ENCODE measurements around the gene TAGLN.

Gene TAGLN

DNA sequence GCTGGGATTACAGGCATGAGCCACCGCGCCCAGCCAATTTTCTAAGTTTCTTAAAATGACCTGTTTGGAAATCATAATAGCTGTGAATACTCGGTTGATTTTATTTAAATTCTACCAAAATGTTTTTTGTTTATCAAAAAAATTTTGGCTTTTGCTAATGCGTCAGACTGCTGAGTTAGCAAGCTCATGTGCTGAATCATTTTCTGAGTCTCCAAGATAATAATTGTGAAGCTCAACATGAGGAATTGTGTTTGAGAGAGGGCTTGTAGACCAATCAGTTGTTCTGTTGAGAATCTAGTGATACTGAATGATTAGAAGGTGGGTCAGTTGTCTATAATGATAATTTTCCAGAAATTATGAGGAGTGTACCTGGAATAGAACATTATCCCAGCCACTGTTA, 49.2 kb downstream of the TAGLN start:
- no peaks in the 10 kb centered on the region for H3K79me1 ChIP-seq (ENCODE audit: low read depth, low read length)
- WGBS, 2 donors (ENCODE audit: extremely low coverage in 2 of 2, insufficient read length in 2 of 2, insufficient replicate concordance in 1 of 2): no CpG with 5 or more reads among the region's 4 CpGs
- H3K14ac ChIP-seq (ENCODE audit: low read length): no peak overlapping the region
- H2AK5ac ChIP-seq (ENCODE audit: low read depth, low read length): no peak overlapping the region
- no peak overlapping the region for H3K27ac ChIP-seq (replicated peaks; ENCODE audit: low read length)
- no peak overlapping the region for H3K4ac ChIP-seq (ENCODE audit: low read length)
- no peak overlapping the region for H2BK15ac ChIP-seq (ENCODE audit: low read length)
- H3K9ac ChIP-seq (ENCODE audit: low read depth, low read length, poor library complexity): no peak overlapping the region
- no peak overlapping the region for H2BK5ac ChIP-seq (ENCODE audit: low read length)
- no peak overlapping the region for H3K4me3 ChIP-seq (ENCODE audit: low read length in 2 of 2)
- no peak for DNase-seq (ENCODE audit: low spot score)
- no peak overlapping the region for H3K4me2 ChIP-seq (ENCODE audit: insufficient read depth, low read length, poor library complexity, severe bottlenecking)
- H3K36me3 ChIP-seq (replicated peaks in 1 of 2; ENCODE audit: control insufficient read depth in 2 of 2, insufficient read depth in 2 of 2, low read length in 2 of 2): peaks cover 20 to 81% of the 10 kb centered on the region in 2 donors
- H4K91ac ChIP-seq (ENCODE audit: low read depth, low read length, poor library complexity): no peak overlapping the region
- H4K8ac ChIP-seq (ENCODE audit: low read depth, low read length): no peak overlapping the region
- H3K18ac ChIP-seq (ENCODE audit: low read length): no peak overlapping the region
- H2BK12ac ChIP-seq (ENCODE audit: low read length): no peak overlapping the region
- H3K27me3 ChIP-seq (ENCODE audit: control insufficient read depth in 3 of 3, insufficient read depth in 3 of 3, low read depth in 1 of 3, low read length in 3 of 3): no peaks in the 10 kb centered on the region
- no peaks in the 10 kb centered on the region for H3K4me1 ChIP-seq (ENCODE audit: control insufficient read depth in 2 of 2, insufficient read depth in 1 of 2, low read depth in 1 of 2, low read length in 2 of 2)
- H3K23ac ChIP-seq (ENCODE audit: low read depth, low read length, poor library complexity): no peak overlapping the region
- no peaks in the 10 kb centered on the region for H3K9me3 ChIP-seq (replicated peaks in 1 of 2; ENCODE audit: control insufficient read depth in 2 of 2, insufficient read depth in 1 of 2, low read depth in 1 of 2, low read length in 2 of 2)
- H2AFZ ChIP-seq (ENCODE audit: low read length): no peak overlapping the region
- no peak overlapping the region for H2BK120ac ChIP-seq (ENCODE audit: low read depth, low read length)

- no peak overlapping the region for H2AFZ ChIP-seq (ENCODE audit: low read length)
- H2BK120ac ChIP-seq (ENCODE audit: low read depth, low read length): no peak overlapping the region
- no CpG with 5 or more reads among the region's 4 CpGs for WGBS, 2 donors (ENCODE audit: extremely low coverage in 2 of 2, insufficient read length in 2 of 2, insufficient replicate concordance in 1 of 2)
- H4K8ac ChIP-seq (ENCODE audit: low read depth, low read length): no peak overlapping the region
- H2BK15ac ChIP-seq (ENCODE audit: low read length): no peak overlapping the region
- H3K27me3 ChIP-seq (ENCODE audit: control insufficient read depth in 3 of 3, insufficient read depth in 3 of 3, low read depth in 1 of 3, low read length in 3 of 3): no peaks in the 10 kb centered on the region
- H3K4ac ChIP-seq (ENCODE audit: low read length): no peak overlapping the region
- DNase-seq (ENCODE audit: low spot score): no peak
- peaks cover 13 to 79% of the 10 kb centered on the region in 2 donors for H3K36me3 ChIP-seq (replicated peaks in 1 of 2; ENCODE audit: control insufficient read depth in 2 of 2, insufficient read depth in 2 of 2, low read length in 2 of 2)
- no peaks in the 10 kb centered on the region for H3K9me3 ChIP-seq (replicated peaks in 1 of 2; ENCODE audit: control insufficient read depth in 2 of 2, insufficient read depth in 1 of 2, low read depth in 1 of 2, low read length in 2 of 2)
- H3K27ac ChIP-seq (replicated peaks; ENCODE audit: low read length): no peak overlapping the region
- no peak overlapping the region for H2BK12ac ChIP-seq (ENCODE audit: low read length)
- no peak overlapping the region for H4K91ac ChIP-seq (ENCODE audit: low read depth, low read length, poor library complexity)
- H3K14ac ChIP-seq (ENCODE audit: low read length): no peak overlapping the region
- H3K9ac ChIP-seq (ENCODE audit: low read depth, low read length, poor library complexity): no peak overlapping the region
- no peak overlapping the region for H3K4me2 ChIP-seq (ENCODE audit: insufficient read depth, low read length, poor library complexity, severe bottlenecking)
- H2AK5ac ChIP-seq (ENCODE audit: low read depth, low read length): no peak overlapping the region
- H3K18ac ChIP-seq (ENCODE audit: low read length): no peak overlapping the region
- H3K4me1 ChIP-seq (ENCODE audit: control insufficient read depth in 2 of 2, insufficient read depth in 1 of 2, low read depth in 1 of 2, low read length in 2 of 2): no peaks in the 10 kb centered on the region
- no peak overlapping the region for H3K23ac ChIP-seq (ENCODE audit: low read depth, low read length, poor library complexity)
- no peak overlapping the region for H2BK5ac ChIP-seq (ENCODE audit: low read length)
- no peaks in the 10 kb centered on the region for H3K79me1 ChIP-seq (ENCODE audit: low read depth, low read length)
- H3K4me3 ChIP-seq (ENCODE audit: low read length in 2 of 2): no peak overlapping the region
Measured at GRCh38 chr11:117249571-117249970, 50.4 kb downstream of the TAGLN start.

- Histone ChIP-seq H4K91ac (ENCODE audit: low read depth, low read length, poor library complexity) (no peak overlapping the region), H3K9me3 (replicated peaks in 1 of 2; ENCODE audit: control insufficient read depth in 2 of 2, insufficient read depth in 1 of 2, low read depth in 1 of 2, low read length in 2 of 2) (no peaks in the 10 kb centered on the region), H3K4me3 (ENCODE audit: low read length in 2 of 2) (no peak overlapping the region), H3K4me2 (ENCODE audit: insufficient read depth, low read length, poor library complexity, severe bottlenecking) (no peak overlapping the region), H3K36me3 (replicated peaks in 1 of 2; ENCODE audit: control insufficient read depth in 2 of 2, insufficient read depth in 2 of 2, low read length in 2 of 2) (peaks cover 7 to 77% of the 10 kb centered on the region in 2 donors), H3K27me3 (ENCODE audit: control insufficient read depth in 3 of 3, insufficient read depth in 3 of 3, low read depth in 1 of 3, low read length in 3 of 3) (no peaks in the 10 kb centered on the region), H3K18ac (ENCODE audit: low read length) (no peak overlapping the region), H3K79me1 (ENCODE audit: low read depth, low read length) (no peaks in the 10 kb centered on the region), H4K8ac (ENCODE audit: low read depth, low read length) (no peak overlapping the region), H3K9ac (ENCODE audit: low read depth, low read length, poor library complexity) (no peak overlapping the region), H3K4me1 (ENCODE audit: control insufficient read depth in 2 of 2, insufficient read depth in 1 of 2, low read depth in 1 of 2, low read length in 2 of 2) (no peaks in the 10 kb centered on the region), H2BK120ac (ENCODE audit: low read depth, low read length) (no peak overlapping the region), H3K27ac (replicated peaks; ENCODE audit: low read length) (no peak overlapping the region), H2BK12ac (ENCODE audit: low read length) (no peak overlapping the region), H2AK5ac (ENCODE audit: low read depth, low read length) (no peak overlapping the region), H3K23ac (ENCODE audit: low read depth, low read length, poor library complexity) (no peak overlapping the region), H2BK15ac (ENCODE audit: low read length) (no peak overlapping the region), H2BK5ac (ENCODE audit: low read length) (no peak overlapping the region), H3K14ac (ENCODE audit: low read length) (no peak overlapping the region), H3K4ac (ENCODE audit: low read length) (no peak overlapping the region), H2AFZ (ENCODE audit: low read length) (no peak overlapping the region)
- DNase-seq (ENCODE audit: low spot score): no peak
- no CpG with 5 or more reads among the region's 10 CpGs for WGBS, 2 donors (ENCODE audit: extremely low coverage in 2 of 2, insufficient read length in 2 of 2, insufficient replicate concordance in 1 of 2)
Measured at GRCh38 chr11:117251506-117251905, 52.3 kb downstream of the TAGLN start.

DNA sequence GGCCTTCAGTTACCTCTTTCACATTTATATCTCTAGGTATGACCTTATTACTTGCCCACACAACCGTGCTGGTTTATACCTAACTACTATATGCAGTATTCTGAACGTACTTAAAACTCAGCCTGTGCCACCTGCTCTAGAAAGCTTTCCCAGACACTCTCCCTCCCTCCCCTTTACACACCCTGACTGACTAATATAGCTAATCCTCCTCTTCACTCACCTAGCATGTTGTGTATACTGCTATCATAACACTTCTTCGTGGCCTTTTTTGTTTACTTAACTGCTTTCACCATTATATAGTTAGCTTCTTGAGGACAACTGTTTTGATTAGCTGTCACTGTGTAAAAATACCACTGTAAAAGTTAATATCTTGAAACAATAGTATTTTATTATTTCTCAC, 56.8 kb downstream of the TAGLN start:
- Histone ChIP-seq H3K36me3 (replicated peaks in 1 of 2; ENCODE audit: control insufficient read depth in 2 of 2, insufficient read depth in 2 of 2, low read length in 2 of 2) (peaks cover 4 to 80% of the 10 kb centered on the region in 2 donors), H4K8ac (ENCODE audit: low read depth, low read length) (no peak overlapping the region), H2AFZ (ENCODE audit: low read length) (no peak overlapping the region), H3K4me2 (ENCODE audit: insufficient read depth, low read length, poor library complexity, severe bottlenecking) (no peak overlapping the region), H3K27me3 (ENCODE audit: control insufficient read depth in 3 of 3, insufficient read depth in 3 of 3, low read depth in 1 of 3, low read length in 3 of 3) (no peaks in the 10 kb centered on the region), H2BK120ac (ENCODE audit: low read depth, low read length) (no peak overlapping the region), H3K4me1 (ENCODE audit: control insufficient read depth in 2 of 2, insufficient read depth in 1 of 2, low read depth in 1 of 2, low read length in 2 of 2) (no peaks in the 10 kb centered on the region), H3K9ac (ENCODE audit: low read depth, low read length, poor library complexity) (no peak overlapping the region), H3K23ac (ENCODE audit: low read depth, low read length, poor library complexity) (no peak overlapping the region), H2BK5ac (ENCODE audit: low read length) (no peak overlapping the region), H3K4ac (ENCODE audit: low read length) (no peak overlapping the region), H3K27ac (replicated peaks; ENCODE audit: low read length) (no peak overlapping the region), H2BK12ac (ENCODE audit: low read length) (no peak overlapping the region), H3K14ac (ENCODE audit: low read length) (no peak overlapping the region), H3K9me3 (replicated peaks in 1 of 2; ENCODE audit: control insufficient read depth in 2 of 2, insufficient read depth in 1 of 2, low read depth in 1 of 2, low read length in 2 of 2) (no peaks in the 10 kb centered on the region), H2AK5ac (ENCODE audit: low read depth, low read length) (no peak overlapping the region), H2BK15ac (ENCODE audit: low read length) (no peak overlapping the region), H3K79me1 (ENCODE audit: low read depth, low read length) (no peaks in the 10 kb centered on the region), H3K18ac (ENCODE audit: low read length) (no peak overlapping the region), H4K91ac (ENCODE audit: low read depth, low read length, poor library complexity) (no peak overlapping the region), H3K4me3 (ENCODE audit: low read length in 2 of 2) (no peak overlapping the region)
- no CpG with 5 or more reads among the region's 3 CpGs for WGBS, 2 donors (ENCODE audit: extremely low coverage in 2 of 2, insufficient read length in 2 of 2, insufficient replicate concordance in 1 of 2)
- DNase-seq (ENCODE audit: low spot score): no peak

Data from neuronal stem cell (in vitro differentiated cells).